BLaER1 (cell line): ENCODE data around the gene SH2D4B.

Experiments
- H3K27ac ChIP-seq: shearing (Covaris generic); formaldehyde crosslinking; 2 replicates; pipeline ENCODE4 v1.8.1; 2022
- H3K27me3 ChIP-seq: shearing (Covaris generic); formaldehyde crosslinking; 2 replicates; pipeline ENCODE4 v1.8.1; 2022
- H3K36me3 ChIP-seq: shearing (Covaris generic); formaldehyde crosslinking; 2 replicates; pipeline ENCODE4 v1.8.1; 2022
- H3K4me1 ChIP-seq: shearing (Covaris generic); formaldehyde crosslinking; 2 replicates; pipeline ENCODE4 v1.8.1; 2022
- H3K4me2 ChIP-seq: shearing (Covaris generic); formaldehyde crosslinking; 2 replicates; pipeline ENCODE4 v1.8.1; 2022
- H3K4me3 ChIP-seq: shearing (Covaris generic); formaldehyde crosslinking; 2 replicates; pipeline ENCODE4 v1.8.1; 2022
- H3K9ac ChIP-seq: shearing (Covaris generic); formaldehyde crosslinking; 2 replicates; pipeline ENCODE4 v1.8.1; 2022
- H3K9me3 ChIP-seq: shearing (Covaris generic); formaldehyde crosslinking; 2 replicates; pipeline ENCODE4 v1.8.1; 2022
- H4K20me1 ChIP-seq: shearing (Covaris generic); formaldehyde crosslinking; 2 replicates; pipeline ENCODE4 v1.8.1; 2022
- Cebpa-rat ChIP-seq: shearing (Covaris generic); IDR thresholded peaks from 2 replicates; pipeline ENCODE4 v1.8.1; 2022

Gene SH2D4B

GRCh38 chr10:80503584-80504157 lies 34.0 kb upstream of the SH2D4B start:
- peak overlapping the region; percentile 84 for H3K27ac ChIP-seq
- H3K9ac ChIP-seq = peak overlapping the region; percentile 39; the same call in 1 of the 2 replicates
- H3K4me1 ChIP-seq = peaks cover 100% of the 10 kb centered on the region
- H3K4me2 ChIP-seq = peak overlapping the region; percentile 90
- no peak for TF ChIP-seq Cebpa-rat
- peaks cover 91% of the 10 kb centered on the region for H4K20me1 ChIP-seq
- H3K9me3 ChIP-seq = no peaks in the 10 kb centered on the region
- H3K36me3 ChIP-seq = peaks cover 51% of the 10 kb centered on the region
- no peak overlapping the region for H3K4me3 ChIP-seq
- H3K27me3 ChIP-seq = no peaks in the 10 kb centered on the region

GRCh38 chr10:80504158-80504811 lies 33.4 kb upstream of the SH2D4B start:
- H3K9me3 ChIP-seq = no peaks in the 10 kb centered on the region
- H3K4me3 ChIP-seq = no peak overlapping the region
- H3K9ac ChIP-seq = peak overlapping the region; percentile 39
- no peak for TF ChIP-seq Cebpa-rat
- peak overlapping the region; percentile 84 for H3K27ac ChIP-seq
- H3K27me3 ChIP-seq = no peaks in the 10 kb centered on the region
- peaks cover 100% of the 10 kb centered on the region for H3K4me1 ChIP-seq
- H3K36me3 ChIP-seq = peaks cover 53% of the 10 kb centered on the region
- peaks cover 91% of the 10 kb centered on the region for H4K20me1 ChIP-seq
- H3K4me2 ChIP-seq = peak overlapping the region; percentile 90

GRCh38 chr10:80504897-80505465 lies 32.7 kb upstream of the SH2D4B start:
- no peak for TF ChIP-seq Cebpa-rat
- peak overlapping the region; percentile 39 for H3K9ac ChIP-seq
- H3K4me2 ChIP-seq = peak overlapping the region; percentile 90
- no peaks in the 10 kb centered on the region for H3K9me3 ChIP-seq
- peaks cover 100% of the 10 kb centered on the region for H3K4me1 ChIP-seq
- H3K27ac ChIP-seq = peak overlapping the region; percentile 84
- peaks cover 92% of the 10 kb centered on the region for H4K20me1 ChIP-seq
- H3K4me3 ChIP-seq = no peak overlapping the region
- H3K27me3 ChIP-seq = no peaks in the 10 kb centered on the region
- H3K36me3 ChIP-seq = peaks cover 57% of the 10 kb centered on the region

GRCh38 chr10:80506189-80506575 lies 31.5 kb upstream of the SH2D4B start:
- Histone ChIP-seq H3K9ac (peak overlapping the region; percentile 69), H4K20me1 (peaks cover 93% of the 10 kb centered on the region), H3K4me3 (no peak overlapping the region), H3K4me1 (peaks cover 100% of the 10 kb centered on the region), H3K36me3 (peaks cover 64% of the 10 kb centered on the region), H3K9me3 (no peaks in the 10 kb centered on the region), H3K4me2 (peak overlapping the region; percentile 90), H3K27me3 (no peaks in the 10 kb centered on the region), H3K27ac (peak overlapping the region; percentile 84)
- no peak for TF ChIP-seq Cebpa-rat

DNA sequence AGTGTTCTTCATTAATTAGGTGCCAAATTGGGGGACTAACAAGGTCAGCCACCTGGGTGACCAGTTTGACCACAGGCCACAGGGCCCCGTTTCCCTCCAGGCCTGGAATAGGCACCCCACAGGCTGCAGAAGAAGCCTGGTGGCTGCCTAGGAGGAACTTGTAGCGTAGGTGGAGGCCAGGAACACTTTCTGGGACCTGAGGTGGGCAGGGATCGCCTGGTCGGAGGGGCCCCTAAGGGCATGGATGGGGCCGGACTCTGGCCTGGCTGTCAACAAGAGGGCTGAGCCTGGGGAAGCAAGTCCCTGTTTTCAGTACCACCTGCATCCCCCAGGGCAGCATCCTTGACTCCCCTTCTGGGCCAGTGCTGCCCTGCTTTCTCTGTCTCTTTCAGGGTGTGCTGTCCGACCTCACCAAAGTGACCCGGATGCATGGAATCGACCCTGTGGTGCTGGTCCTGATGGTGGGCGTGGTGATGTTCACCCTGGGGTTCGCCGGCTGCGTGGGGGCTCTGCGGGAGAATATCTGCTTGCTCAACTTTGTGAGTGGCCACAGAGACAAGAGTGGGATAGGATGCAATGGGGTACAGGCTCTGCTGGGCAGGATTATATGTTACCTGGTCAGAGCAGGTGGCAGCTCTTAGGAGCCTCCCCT lies 30.7 kb upstream of the SH2D4B start:
- Histone ChIP-seq H3K4me2 (peak overlapping the region; percentile 90), H3K9ac (peak overlapping the region; percentile 69), H3K4me3 (peak overlapping the region; percentile 18; the same call in 1 of the 2 replicates), H3K9me3 (no peaks in the 10 kb centered on the region), H3K36me3 (peaks cover 64% of the 10 kb centered on the region), H3K4me1 (peaks cover 100% of the 10 kb centered on the region), H3K27me3 (no peaks in the 10 kb centered on the region), H4K20me1 (peaks cover 88% of the 10 kb centered on the region), H3K27ac (peak overlapping the region; percentile 84)
- no peak for TF ChIP-seq Cebpa-rat

DNA sequence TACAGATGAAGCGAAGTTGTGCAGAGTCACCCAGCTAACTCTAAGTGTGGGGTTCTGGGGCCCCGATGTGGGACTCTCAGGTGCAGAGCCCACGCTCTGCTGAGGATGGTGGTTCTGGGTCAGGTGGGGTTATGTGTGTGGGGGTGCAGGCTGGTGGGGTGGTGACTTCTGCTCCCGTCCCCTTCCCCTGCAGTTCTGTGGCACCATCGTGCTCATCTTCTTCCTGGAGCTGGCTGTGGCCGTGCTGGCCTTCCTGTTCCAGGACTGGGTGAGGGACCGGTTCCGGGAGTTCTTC lies 28.6 kb upstream of the SH2D4B start:
- Histone ChIP-seq H3K36me3 (peaks cover 81% of the 10 kb centered on the region), H3K4me1 (peaks cover 100% of the 10 kb centered on the region), H3K27me3 (no peaks in the 10 kb centered on the region), H3K9ac (peak overlapping the region; percentile 71), H3K27ac (peak overlapping the region; percentile 79), H4K20me1 (peaks cover 88% of the 10 kb centered on the region), H3K4me3 (peak overlapping the region; percentile 43), H3K4me2 (peak overlapping the region; percentile 90), H3K9me3 (no peaks in the 10 kb centered on the region)
- TF ChIP-seq Cebpa-rat = no peak

DNA sequence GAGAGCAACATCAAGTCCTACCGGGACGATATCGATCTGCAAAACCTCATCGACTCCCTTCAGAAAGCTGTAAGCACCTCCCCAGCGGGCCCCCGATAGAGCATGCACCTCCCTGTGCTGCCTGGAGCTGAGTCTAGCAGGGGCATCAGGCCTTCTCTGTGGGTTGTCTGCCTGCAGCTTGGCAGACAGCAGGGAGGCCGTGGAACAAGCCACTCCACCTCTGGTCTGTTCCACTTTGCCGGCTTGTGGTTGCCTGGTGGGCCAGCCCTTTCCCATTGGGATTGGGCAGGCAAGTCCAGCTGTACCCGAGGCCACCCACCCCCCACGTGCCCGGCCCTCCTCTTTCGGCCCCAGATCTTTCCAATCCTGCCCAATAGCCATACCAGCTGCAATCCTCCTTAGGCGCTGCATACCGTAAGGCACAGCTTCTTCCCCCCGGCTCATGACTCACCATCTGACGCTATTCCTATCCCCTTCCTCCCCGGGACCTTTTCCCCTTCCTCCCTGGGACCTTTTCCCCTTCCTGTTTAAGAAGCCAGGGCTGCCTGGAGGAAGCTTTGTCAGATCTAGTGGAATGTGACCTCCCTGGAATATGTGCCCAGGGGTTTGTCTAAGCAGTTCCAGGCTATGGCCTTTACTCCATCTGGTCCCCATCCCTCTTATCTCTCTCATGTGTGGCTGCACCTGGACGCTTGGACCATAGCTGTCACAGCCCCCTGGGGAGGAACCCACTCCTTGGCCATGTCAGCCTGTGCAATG lies 28.1 kb upstream of the SH2D4B start:
- peaks cover 88% of the 10 kb centered on the region for H4K20me1 ChIP-seq
- H3K9me3 ChIP-seq = no peaks in the 10 kb centered on the region
- peak overlapping the region; percentile 43 for H3K4me3 ChIP-seq
- peak overlapping the region; percentile 79 for H3K27ac ChIP-seq
- peak overlapping the region; percentile 71 for H3K9ac ChIP-seq
- H3K27me3 ChIP-seq = no peaks in the 10 kb centered on the region
- H3K4me2 ChIP-seq = peak overlapping the region; percentile 90
- peaks cover 100% of the 10 kb centered on the region for H3K4me1 ChIP-seq
- no peak for TF ChIP-seq Cebpa-rat
- peaks cover 84% of the 10 kb centered on the region for H3K36me3 ChIP-seq

DNA sequence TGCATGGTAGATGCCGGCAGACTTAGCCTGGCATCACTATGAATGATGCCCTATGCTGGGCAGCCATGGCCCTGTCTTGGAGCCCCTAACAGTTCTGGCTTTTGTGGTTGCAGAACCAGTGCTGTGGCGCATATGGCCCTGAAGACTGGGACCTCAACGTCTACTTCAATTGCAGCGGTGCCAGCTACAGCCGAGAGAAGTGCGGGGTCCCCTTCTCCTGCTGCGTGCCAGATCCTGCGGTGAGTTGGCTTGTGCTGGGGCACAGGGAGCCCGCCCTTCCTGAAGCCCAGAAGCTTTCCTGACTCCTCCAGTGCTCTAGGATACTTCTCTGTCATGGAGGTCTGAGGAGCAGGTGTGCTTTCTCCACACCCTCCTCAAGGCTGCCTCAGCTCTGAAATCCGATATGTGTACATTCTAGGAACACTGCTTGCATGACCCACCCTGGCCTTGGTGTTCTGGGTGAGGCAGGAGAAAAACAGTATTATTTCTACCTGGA lies 25.6 kb upstream of the SH2D4B start:
- H3K36me3 ChIP-seq = peaks cover 86% of the 10 kb centered on the region
- peak overlapping the region; percentile 44; the same call in 1 of the 2 replicates for H3K27ac ChIP-seq
- no peaks in the 10 kb centered on the region for H3K27me3 ChIP-seq
- H3K4me1 ChIP-seq = peaks cover 100% of the 10 kb centered on the region
- peaks cover 88% of the 10 kb centered on the region for H4K20me1 ChIP-seq
- no peak overlapping the region for H3K4me3 ChIP-seq
- H3K4me2 ChIP-seq = 0 out of 2 replicates have a peak overlapping the region, but pooled peaks have one; percentile 2
- H3K9me3 ChIP-seq = no peaks in the 10 kb centered on the region
- TF ChIP-seq Cebpa-rat = no peak
- peak overlapping the region; percentile 8; the same call in 1 of the 2 replicates for H3K9ac ChIP-seq

- H3K9ac ChIP-seq = peak overlapping the region; percentile 32
- H3K4me3 ChIP-seq = no peak overlapping the region
- peak overlapping the region; percentile 78; the same call in 1 of the 2 replicates for H3K4me2 ChIP-seq
- no peak for TF ChIP-seq Cebpa-rat
- H3K9me3 ChIP-seq = no peaks in the 10 kb centered on the region
- peaks cover 92% of the 10 kb centered on the region for H3K36me3 ChIP-seq
- peaks cover 91% of the 10 kb centered on the region for H4K20me1 ChIP-seq
- peaks cover 100% of the 10 kb centered on the region for H3K4me1 ChIP-seq
- H3K27me3 ChIP-seq = no peaks in the 10 kb centered on the region
- H3K27ac ChIP-seq = peak overlapping the region; percentile 60; the same call in 1 of the 2 replicates
These were observed 24.6 kb upstream of the SH2D4B start for GRCh38 chr10:80513106-80513505.
